K562 (cell line): ENCODE measurements around the gene KCTD19. TPM values are rescaled to one million over a fixed set of nuclear protein-coding genes. Genes with fewer than 3 reads are reported as not detected.

Experiments used
- ARNT ChIP-seq, 2 experiments: fragments of 450-650 bp; IDR thresholded peaks; 2 replicates each; pipeline ENCODE4 v1.6.1; 2016; ENCODE audit warnings: mild to moderate bottlenecking in 1 of 2
- ATF6 ChIP-seq: sonication (generic); formaldehyde crosslinking; IDR thresholded peaks from 2 replicates; pipeline ENCODE4 v1.4.0; 2020; ENCODE audit warnings: mild to moderate bottlenecking, missing genetic modification reagents
- CTBP1 ChIP-seq: fragments of 450-650 bp; IDR thresholded peaks from 2 replicates; pipeline ENCODE4 v1.6.1; 2016; ENCODE audit warnings: borderline replicate concordance
- ELF1 ChIP-seq: fragments of 200-800 bp; sonication (Bioruptor generic); IDR thresholded peaks from 2 replicates; pipeline ENCODE4 v1.6.1; 2016; ENCODE audit warnings: missing genetic modification characterization, missing compliant biosample characterization
- GTF3C2 ChIP-seq: IDR thresholded peaks from 3 replicates; pipeline ENCODE4 v1.6.1; 2011; ENCODE audit warnings: borderline replicate concordance, mild to moderate bottlenecking, moderate library complexity; ENCODE audit not compliant: insufficient read length; ENCODE audit errors: extremely low read depth
- HMGXB4 ChIP-seq: sonication (generic); formaldehyde crosslinking; IDR thresholded peaks from 2 replicates; pipeline ENCODE4 v1.8.1; 2023; ENCODE audit warnings: mild to moderate bottlenecking, missing genetic modification reagents
- HSF4 ChIP-seq: fragments of 250-450 bp; sonication (Bioruptor Pico); IDR thresholded peaks from 2 replicates; pipeline ENCODE4 v2.1.2; 2022; ENCODE audit warnings: mild to moderate bottlenecking, moderate library complexity, borderline replicate concordance
- NFIC ChIP-seq: fragments of 450-650 bp; IDR thresholded peaks from 2 replicates; pipeline ENCODE4 v1.6.1; 2017; ENCODE audit warnings: mild to moderate bottlenecking, inconsistent platforms
- NFYB ChIP-seq: IDR thresholded peaks from 2 replicates; pipeline ENCODE4 v1.6.1; 2011; ENCODE audit warnings: mild to moderate bottlenecking, moderate library complexity; ENCODE audit not compliant: insufficient read length; ENCODE audit errors: extremely low read depth
- NR3C1 ChIP-seq: sonication (generic); formaldehyde crosslinking; IDR thresholded peaks from 2 replicates; pipeline ENCODE4 v1.8.1; 2022; ENCODE audit warnings: missing genetic modification reagents
- POU5F1 ChIP-seq: fragments of 150-350 bp; IDR thresholded peaks from 2 replicates; pipeline ENCODE4 v1.6.1; 2014; ENCODE audit warnings: borderline replicate concordance, low read length, low read depth, mild to moderate bottlenecking; ENCODE audit not compliant: partially characterized antibody
- PPARD ChIP-seq: fragments of 250-450 bp; sonication (Bioruptor Pico); IDR thresholded peaks from 2 replicates; pipeline ENCODE4 v1.8.0; 2022; ENCODE audit warnings: inconsistent platforms, mild to moderate bottlenecking, moderate library complexity
- RREB1 ChIP-seq: fragments of 250-450 bp; sonication (Bioruptor Pico); IDR thresholded peaks from 2 replicates; pipeline ENCODE4 v1.4.0; 2020
- ZNF316 ChIP-seq: fragments of 450-650 bp; IDR thresholded peaks from 2 replicates; pipeline ENCODE4 v1.6.1; 2016
- polyA plus RNA-seq, 8 experiments: library from polyadenylated mRNA; depleted of rRNA in 4 of 8; stranded (reverse) in 5 of 8; unstranded in 3 of 8; fragments of >200 nt; fragmentation: Nextera tagmentation in 2 of 8; fragmentation: Illumina TruSeq in 1 of 8; extraction: Ambion mirVana in 2 of 8; extraction: Trizol in 1 of 8; gene quantifications; 2 replicates each; pipeline versions ENCODE4 v1.2.1 to v1.2.3, GENCODE V29; 2011 to 2014; ENCODE audit warnings: inconsistent platforms in 1 of 8, missing spikeins in 1 of 8
- total RNA-seq, 7 experiments: library from RNA; depleted of rRNA in 6 of 7; stranded (reverse); fragments of >200 nt in 6 of 7; fragmentation: Illumina TruSeq in 2 of 7; extraction: Trizol in 2 of 7; gene quantifications; 2 replicates each; pipeline versions ENCODE4 v1.2.1 to v1.2.3, GENCODE V29; 2011 to 2021; ENCODE audit warnings: low replicate concordance in 1 of 7

KCTD19 gene
- total and polyA plus RNA-seq, 9 of the 15 experiments (the other 6 are each of a cell fraction or from before 2014, with no cell fraction given) = 0.03 to 0.91 (median 0.22) TPM; not detected in 2

- TF ChIP-seq ATF6 (no peak), HSF4 (CRISPR knock-in tag) (no peak), PPARD (CRISPR knock-in tag) (no peak), GTF3C2 (no peak), NR3C1 (CRISPR knock-in tag) (peak; percentile 24; the same call in 1 of the 2 replicates), HMGXB4 (0 out of 2 replicates have a peak, but pooled peaks have one; percentile 84), CTBP1 (peak; percentile 63), ARNT (IDR thresholded peaks at IDR 0.05) (0 out of 4 replicates have a peak, but pooled peaks of 1 of the 2 experiments have one; percentile 35), RREB1 (CRISPR knock-in tag) (no peak), NFIC (no peak), ELF1 (tag) (no peak), ZNF316 (no peak), POU5F1 (no peak), NFYB (peak; percentile 18)
Observed at GRCh38 chr16:67247192-67248072, 79.1 kb downstream of the KCTD19 start, which contains the start of gene FHOD1 (continued).
